Activated T-cell treated with anti-CD3 and anti-CD28 coated beads for 1 hour (primary cell): ENCODE data around the gene SLC23A2.

ENCODE experiments used
- DNase-seq: peaks from one replicate; pipeline ENCODE4 v3.0.0-alpha.2; 2020; ENCODE audit warnings: low read depth

SLC23A2 gene

DNA sequence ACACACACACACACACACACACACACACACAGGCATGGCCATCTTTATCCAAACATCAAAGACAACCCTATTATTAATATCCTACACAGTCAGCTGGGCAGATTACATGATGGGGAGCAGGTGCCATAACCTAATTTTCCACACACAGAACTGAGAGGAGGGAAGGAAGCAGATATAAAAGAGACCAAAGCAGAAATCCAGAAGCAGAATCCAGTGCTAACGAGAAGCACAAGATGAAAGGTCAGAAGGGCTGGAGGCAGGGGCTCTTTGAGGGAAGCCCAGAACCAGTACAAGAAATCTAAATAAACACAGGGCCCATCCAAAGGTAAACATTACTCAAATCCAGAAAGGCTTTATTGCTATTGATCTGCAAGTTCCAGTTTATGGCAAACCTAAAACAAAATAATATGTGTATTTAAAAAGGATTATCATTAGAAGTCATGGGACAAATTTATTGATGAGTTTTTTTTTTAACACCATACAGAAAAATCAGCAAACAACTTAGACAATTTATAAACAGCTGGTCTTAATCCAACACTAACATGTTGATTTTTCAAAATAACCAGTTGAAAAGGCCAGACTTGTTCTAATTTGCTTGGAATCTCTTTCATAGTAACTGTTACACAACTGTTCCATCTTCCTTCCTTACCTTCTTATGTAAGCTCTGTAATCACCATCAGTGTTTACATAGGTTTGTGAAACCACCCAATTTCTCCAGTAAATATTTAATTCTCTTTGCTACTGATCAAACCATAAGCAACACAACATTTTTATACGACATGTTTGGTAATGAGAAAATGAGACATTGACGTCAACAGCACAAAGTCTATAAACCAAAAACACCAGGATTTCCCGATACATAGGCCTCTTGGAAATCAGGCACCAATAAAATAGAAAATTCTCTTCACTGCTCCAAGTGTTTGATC, 34.2 kb downstream of the SLC23A2 start:
- no peak for DNase-seq

DNA sequence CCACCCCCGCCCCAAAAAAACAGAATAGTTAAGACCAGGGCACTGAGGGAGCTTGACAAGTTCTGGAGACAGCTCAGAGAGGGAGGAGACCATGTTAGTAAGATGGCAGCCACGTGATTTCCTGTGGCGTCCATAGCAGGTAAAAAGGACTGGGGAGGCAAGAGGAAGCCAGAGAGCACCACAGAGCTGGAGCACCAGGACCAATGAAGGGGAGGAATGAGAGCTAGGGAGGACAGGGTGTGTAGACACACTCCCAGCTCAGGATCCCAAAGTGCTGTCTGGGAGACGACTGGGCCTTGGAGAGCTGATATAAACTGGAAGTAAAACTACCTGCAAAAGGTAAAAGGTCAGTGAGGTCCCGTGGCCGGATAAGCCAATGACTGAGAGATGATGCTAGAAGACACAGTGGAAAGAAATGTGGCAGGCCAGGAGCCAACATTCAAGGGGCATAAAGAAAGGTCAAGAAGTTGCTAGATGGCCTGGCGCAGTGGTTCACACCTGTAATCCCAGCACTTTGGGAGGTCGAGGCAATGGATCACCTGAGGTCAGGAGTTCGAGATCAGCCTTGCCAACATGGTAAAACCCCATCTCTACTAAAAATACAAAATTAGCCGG, 39.0 kb downstream of the SLC23A2 start:
- peak; percentile 4 for DNase-seq

DNA sequence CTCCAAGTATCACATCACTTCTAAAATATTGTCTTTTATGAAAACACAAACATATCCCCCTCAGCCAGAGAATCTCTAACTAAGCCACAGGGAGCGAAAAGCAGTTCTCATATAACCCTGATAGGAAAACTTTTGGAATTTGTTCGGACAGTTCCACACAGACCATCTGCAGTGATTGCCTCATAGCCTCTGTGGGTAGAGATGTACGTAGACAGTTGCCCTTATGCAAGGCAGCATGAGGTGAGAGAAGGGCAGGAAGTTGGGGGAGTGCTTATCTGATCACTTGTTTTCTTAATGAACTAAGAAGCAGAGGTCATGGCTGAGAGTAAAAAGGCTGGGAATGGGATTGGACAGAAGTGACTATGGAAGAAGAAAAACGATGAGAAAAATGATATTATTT, 39.6 kb downstream of the SLC23A2 start:
- no peak for DNase-seq

DNA sequence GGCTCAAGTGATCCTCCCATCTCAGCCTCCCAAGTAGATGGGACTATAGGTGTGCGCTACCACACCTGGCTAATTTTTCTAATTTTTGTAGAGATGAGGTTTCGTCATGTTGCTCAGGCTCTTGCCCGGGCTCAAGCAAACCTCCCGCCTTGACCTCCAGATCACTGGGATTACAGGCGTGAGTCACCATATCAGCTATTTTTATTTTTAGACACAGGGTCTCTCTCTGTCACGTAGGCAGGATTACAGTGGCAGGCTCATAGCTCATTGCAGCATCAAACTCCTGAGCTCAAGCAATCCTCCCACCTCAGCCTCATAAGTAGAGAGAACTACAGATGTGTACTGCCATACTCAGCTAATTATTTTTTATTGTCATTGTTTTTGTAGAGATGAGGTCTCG, 41.7 kb downstream of the SLC23A2 start:
- DNase-seq = no peak

DNA sequence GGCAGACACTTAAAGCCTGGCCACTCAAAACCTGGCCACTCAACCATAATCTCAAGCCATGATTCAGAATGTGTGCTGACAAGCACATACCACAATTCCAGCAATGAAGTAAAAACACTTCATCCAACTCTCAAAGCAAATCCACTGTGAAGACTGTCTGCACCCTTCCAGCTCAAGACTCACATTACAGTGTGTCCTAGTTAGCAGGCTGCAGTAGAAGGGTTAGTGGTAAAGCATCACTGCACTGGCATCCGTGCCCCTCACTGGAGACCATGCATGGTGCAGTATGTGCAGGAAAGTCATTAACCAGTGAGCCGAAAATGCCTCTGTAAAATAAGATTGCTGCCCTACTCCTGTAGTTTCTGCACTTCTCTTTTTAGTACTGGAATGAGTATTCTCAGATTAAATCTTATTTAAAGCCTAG, 43.4 kb downstream of the SLC23A2 start:
- no peak for DNase-seq

DNA sequence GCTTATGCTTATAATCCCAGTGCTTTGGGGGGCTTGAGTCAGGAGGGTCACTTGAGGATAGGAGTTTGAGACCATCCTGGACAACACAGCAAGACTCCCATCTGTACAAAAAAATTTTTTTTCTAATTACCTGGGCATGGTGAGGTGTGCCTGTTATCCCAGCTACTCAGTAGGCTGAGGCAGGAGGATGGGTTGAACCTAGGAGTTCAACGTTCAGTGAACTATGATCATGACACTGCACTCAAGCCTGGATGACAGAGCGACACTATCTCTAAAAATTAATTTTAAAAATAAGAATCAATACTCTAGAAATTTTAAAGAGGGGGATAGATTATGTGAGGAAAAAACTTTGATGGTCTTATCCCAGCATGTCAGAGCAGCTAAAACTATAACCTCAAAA, 44.1 kb downstream of the SLC23A2 start:
- no peak for DNase-seq

DNA sequence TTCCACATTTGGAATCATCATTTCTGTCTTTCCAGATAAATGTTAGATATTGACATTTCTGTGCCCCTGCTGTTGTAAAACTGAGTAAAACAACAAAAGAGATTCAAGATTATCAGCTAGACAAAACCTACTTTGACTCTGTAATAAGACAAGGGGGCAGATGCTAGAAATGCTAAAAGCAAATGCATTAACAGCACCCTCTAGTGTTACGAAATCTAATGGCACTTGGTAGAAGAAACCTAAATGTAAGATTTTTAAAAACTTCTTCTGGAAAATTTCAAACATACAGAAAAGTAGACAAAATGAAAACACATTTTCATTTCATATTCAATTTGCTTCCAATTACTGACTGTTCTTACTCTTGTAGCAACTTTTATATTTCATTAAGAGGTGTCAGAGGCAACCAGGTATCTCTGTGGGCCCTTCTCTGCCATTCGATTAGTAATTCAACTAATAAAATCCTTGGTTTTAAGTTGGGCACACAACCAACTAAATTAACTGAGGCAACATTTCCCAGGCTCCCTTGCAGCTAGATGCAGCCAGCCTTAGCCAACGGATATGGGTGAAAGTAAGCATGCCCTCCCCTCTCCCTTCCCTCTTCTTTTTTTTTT, 45.0 kb downstream of the SLC23A2 start:
- no peak for DNase-seq

DNA sequence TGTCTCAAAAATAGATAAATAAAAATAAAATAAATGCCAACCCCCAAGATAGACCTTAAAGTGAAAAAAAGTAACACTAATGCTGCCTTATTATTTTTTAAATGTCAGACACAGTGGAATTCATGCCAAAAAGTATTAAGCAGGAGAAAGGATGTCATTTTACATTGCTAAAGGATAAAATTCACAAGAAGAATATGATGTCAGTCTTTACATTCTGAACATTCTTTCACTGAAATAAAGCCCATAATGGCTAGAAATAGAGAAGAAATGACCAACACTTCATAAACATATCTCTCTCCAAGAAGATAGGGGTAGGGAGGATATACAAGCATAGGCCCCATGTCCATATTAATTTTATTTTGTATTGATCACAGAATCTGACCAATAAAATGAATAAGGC, 47.4 kb downstream of the SLC23A2 start:
- DNase-seq = no peak

DNA sequence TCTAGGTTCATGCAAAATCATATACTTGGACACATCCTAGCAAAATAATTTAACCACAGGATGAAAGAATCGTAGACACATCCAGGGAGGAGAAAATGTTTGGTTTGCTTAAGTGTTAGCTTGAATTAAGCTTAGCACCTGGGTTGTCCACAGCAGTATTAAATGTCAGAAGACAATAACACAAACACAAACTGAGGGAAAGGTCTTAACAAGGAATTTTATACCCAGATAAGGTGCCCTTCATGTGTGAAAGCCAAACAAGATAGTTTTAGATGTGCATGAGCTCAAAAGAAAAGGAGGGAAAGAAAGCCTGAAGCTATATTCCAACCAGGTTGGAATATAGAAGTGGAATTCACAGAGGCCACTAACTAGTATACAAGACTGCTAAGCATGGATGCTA, 49.1 kb downstream of the SLC23A2 start:
- DNase-seq = no peak

DNA sequence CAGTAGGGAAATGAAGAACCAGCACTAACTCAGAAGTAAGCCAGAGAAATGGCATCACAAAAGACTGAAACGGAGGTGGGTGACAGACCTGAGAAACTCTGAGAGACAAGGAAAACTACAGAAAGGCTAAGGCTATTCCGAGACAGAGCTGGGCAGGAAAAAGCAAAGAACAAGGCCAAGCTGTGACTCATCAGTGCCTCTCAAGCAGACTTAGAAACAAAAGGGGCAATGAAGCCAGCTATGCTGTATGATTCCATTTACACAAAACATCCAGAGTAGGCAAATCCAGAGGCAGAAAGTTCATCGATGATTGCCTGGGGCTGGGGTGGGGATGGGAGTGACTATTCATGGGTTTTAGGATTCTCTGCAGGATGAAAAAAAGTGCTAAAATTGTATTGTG, 50.0 kb downstream of the SLC23A2 start:
- no peak for DNase-seq

DNA sequence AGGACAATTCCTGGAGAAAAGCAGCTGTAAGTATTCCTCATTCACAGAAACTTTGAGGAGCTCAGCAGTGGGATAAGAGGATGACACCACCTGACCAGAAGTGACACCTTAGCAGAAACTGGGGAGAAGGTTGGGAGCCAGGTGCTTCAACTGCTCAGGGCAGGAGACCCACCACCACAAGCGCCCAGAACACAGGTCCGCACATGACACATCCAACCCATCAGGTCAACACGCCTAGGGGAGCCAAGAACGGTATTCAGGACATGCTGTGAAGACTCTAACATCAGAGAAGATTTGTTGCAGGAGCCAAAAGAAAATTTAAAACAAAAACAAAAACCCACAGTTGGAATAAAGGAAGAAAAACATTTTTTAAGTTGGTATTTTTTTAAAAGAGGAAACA, 50.5 kb downstream of the SLC23A2 start:
- no peak for DNase-seq

DNA sequence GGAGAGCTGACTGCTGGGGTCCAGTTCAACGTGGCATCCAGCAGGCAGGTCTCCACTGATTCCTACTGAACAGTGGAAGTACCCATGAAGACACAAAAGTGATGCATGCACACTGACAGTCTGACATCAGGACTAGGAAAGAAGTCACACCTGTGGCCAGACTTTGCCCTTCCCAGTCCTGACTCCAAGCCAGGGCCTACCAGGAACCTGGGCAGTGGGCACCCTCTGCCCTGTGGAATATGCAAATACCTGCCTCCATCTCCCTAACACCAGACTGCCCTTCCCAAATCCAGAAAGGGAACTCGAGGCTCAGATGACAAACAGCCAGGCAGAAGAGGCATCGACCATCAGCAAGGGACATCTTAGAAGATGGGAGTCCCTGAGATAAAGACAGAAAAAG, 50.9 kb downstream of the SLC23A2 start:
- DNase-seq = no peak

DNA sequence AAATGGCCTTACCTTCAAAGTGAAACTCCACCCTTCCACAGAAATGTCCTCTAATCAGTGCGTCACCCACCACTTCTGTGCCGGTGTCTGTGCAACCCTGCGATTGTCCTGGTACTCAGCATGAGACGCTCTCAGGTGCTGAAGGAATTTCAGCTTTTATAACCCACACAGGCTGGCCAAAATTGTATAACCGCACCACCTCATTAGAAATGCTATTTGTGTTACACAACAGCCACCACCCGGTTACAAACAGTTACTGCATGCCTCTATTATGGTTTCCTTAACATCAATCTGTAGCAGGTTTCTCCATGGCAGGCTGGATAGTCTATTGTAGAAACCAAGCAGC, 51.5 kb downstream of the SLC23A2 start:
- DNase-seq = peak; percentile 1

DNA sequence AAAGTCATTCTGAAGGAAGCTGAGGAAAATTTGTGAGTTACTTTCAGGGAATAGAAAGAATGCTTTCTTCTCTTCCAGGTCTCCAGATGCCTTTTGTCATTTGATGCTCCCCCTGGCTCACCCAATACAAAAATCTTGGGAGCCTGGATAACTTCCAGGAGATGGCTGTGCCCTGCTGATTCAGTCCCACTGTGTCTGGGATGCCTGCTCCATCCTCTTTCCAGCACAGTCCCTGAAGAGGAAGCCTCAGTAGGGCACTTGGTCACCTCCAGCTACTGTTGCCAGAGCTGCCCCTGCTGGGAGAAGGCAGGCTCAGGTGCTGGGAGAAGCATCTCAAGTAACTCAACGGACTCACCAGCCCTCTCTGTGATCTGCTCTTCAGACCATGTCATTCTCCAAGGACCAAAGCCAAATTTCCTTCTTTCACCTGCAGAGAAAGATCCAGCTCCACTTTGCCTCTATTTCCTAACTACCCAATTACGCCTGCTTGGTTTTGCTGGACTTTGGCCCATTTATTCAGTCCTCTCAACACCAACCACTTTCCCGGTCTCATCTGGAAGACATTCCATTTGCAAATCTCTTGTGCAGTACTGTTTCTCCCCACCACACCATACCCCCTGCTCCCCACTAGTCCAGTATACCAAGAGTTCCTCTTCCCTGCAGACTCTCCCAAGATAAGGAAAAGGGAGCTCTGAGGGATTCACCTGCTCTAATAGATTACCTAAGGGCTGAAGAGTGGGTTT, 53.3 kb downstream of the SLC23A2 start:
- DNase-seq = no peak

DNA sequence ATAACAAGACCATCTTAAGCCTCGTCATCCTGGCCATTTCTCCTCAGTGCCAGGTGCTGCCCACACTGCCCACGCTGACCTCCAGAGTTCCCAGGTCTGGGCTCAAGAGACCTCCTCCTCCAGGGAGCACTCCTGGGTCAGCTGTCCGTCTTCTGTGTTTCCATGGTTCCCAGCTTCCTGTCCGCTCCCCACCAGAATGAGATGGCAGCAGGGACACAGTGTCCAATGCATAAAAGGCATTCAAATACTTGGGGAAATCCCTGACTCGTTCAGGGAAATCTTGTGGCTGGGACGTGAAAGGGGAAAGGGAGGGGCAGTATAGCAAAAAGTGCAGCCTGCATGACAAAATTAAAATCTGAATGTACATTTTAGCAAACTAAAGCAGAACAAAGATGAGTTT, 54.3 kb downstream of the SLC23A2 start:
- no peak for DNase-seq

DNA sequence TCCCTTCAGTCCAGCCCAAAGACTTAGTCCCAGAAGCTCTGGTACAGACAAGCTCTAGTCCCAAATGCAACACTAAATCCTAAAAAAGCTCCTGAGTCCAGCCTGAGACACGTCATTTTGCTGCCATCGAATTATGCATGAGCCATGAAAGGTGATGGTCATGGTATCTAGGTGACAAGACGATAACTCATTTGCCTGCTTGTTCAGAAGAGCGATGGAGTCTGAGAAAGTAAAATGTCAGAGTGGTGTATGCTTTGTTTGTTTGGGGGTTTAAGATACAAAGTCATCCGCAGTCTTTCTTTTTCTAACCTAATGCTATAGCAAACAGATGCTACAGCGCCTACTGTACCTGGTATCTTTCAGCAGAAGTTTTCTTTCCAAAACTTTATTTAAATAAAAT, 54.7 kb downstream of the SLC23A2 start:
- no peak for DNase-seq

DNA sequence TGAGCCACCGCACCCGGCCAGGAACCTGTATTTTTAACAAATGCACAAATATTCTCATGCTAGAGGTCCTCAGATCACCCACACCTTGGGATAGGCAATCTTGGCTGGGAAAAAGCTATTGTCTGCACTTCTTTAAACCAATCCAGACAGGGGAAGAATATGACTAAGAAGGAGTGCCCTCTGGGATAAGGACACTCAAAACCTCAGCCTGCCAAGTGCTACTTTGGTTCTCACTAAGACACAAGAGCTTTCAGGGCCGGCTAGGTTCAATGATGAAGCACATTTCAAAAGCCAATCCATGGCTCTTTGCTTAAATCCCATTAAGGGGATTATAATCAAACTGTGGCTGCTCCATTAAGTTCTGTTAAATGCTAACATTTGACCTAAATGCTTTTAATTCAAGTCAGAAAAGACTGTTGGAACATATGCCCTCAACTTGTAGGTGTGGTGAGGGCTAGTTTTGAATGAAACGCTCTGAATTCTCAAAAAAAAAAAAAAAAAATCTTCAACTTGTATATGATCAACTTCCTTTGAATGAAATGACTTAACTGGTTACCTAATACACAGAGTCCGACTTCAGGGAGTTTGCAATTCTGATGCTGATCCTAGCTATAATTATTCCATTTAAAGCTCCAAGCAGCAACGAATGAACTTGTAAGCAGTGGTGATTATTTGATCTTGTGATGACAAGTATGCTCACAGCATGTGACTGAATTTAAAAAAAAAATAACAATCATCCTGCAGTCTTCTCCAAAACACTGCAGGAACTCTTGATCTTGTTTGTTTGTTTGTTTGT, 56.6 kb downstream of the SLC23A2 start:
- no peak for DNase-seq

DNA sequence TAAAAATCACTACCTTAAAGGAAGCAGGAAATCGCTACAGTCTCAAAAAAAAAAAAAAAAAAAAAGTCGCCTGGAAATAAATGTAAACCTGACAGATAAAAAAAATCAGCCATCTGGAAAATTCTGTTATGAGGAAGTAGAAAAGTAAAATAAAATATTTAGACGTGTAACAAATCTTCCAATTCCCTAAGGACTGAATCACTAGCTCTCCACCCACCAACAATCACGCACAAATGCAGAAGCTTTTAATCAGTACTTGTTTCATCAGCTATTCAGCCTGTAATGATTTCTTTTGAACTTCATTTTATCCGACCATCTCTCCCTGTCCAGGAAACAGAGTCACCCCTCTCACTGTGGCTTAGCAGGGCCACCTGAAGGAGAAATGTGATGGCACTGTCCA, 59.0 kb downstream of the SLC23A2 start:
- no peak for DNase-seq

DNA sequence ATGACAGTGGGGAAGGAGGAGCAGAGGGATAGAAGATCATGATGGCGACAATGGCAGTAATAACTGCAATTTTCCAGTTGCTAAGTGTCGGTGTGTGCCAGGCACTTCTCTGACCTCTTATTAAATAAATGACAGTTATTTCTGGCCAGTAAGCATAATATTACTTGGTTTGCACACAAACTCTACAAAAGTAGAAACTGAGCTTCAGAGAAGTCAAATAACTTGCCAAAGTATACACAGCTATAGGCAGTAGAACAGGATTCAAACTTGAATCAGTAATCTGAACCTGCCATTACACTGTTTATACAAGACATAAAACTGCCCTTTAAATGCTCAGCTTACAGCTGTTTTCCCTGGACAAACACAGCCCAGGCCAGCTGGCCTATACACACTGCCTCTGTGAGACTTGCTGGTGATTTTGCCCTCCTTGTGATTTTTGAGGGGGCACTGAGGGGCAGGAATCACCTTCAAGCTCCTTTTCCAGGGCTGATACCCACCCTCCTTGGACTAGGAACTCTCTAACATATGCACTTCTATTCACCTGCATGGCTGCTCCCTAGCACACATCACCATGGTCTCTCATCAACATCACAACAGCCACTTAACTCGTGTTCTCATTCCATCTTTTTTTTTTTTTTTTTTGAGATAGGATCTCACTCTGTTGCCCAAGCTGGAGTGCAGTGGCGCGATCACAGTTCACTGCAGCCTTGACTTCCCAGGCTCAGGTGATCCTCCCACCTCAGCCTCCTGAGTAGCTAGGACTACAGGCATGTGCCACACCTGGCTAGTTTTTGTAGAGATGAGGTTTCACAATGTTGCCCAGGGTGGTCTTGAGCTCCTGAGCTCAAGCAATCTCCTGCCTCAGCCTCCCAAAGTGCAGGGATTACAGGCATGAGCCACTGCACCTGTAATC, 63.6 kb downstream of the SLC23A2 start:
- no peak for DNase-seq

DNA sequence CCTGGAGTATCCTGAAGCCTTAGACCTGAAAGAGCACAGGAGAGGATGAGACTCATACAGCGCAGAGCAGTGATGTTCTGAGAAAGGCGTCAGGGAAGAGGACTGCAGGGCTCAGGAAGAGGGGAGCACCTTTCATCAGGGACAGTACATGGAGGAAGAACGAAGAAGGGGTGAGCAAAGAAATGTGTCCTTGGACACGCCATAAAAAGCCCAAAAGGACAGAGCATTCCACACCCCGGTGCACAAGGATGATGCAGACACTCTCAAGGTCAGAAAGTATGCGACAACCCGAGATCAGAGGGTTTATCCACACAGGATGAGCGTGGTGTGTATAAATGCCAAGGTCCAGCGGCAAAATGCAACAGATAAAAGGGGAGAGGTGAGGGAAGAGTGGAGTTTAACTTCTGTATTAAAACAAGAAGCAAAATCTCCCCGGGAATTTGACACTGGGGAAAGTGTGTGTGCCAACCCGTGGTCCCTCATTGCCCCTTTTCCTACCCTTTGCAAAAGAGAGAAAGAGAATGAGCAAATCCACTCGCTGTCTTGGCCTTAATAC, 64.4 kb downstream of the SLC23A2 start:
- DNase-seq = no peak
